ENCODE measurements around the gene FOXD4. TPM values are rescaled to one million over a fixed set of nuclear protein-coding genes. Genes with fewer than 3 reads are reported as not detected.
"Not testable (repeated sequence)": the region's sequence is repeated elsewhere in the genome, so short reads cannot be mapped to it uniquely, and the experiment has no call there.

The FOXD4 gene
- total RNA-seq, 4 donors from 2014 or later, result 0.40 to 0.89 (median 0.54) TPM; not detected in 1

DNA sequence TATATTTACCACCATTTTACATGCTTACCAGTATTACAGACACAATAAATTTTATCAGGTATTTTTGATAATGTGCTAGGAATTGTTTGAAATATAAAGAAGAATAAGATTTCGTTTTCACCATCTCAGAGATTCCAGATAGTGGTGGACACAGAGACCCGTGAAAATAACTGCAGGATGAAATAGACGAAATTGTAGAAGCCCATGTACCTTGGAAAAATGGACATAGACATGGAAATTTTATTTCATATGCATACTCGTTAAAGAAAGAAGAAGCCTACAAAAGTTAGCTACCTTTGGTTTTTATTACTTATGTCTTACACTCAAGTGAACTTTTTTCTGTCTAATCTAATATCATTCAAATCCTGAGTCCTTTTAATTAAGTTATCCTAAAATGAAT is 7.5 kb downstream of the FOXD4 start:
- 32 to 38% methylated on average over 4 of the region's 4 CpGs for WGBS, 2 donors
- H3K27me3 ChIP-seq; DNase-seq; H3K36me3 ChIP-seq; H3K4me3 ChIP-seq (replicated peaks in 1 of 3); intact Hi-C loops (cut with DNase I); H3K9me3 ChIP-seq; H3K27ac ChIP-seq: not testable (repeated sequence)
- H3K4me1 ChIP-seq, result peaks cover 8 to 17% of the 10 kb centered on the region in 2 donors

DNA sequence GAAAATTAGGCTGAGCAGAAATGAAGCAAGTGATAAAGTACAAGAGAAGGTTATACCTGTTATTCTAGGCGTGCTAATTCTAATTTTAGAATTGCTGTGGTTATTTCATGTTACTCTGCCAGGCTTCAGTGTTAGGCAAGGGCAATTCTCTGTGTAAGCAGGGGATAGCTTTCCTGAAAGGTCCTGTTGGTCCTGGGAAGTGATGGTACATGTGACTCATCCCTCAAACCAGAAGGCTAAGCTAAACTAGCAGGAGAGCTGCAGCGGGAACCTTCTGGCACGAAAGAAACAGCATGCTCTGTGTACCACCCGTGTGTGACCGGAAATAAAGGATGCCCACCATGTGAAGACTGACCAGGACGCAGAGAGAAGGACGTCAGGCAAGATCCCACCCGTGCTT is 8.7 kb downstream of the FOXD4 start:
- H3K36me3 ChIP-seq; DNase-seq; intact Hi-C loops (cut with DNase I); H3K27me3 ChIP-seq; H3K9me3 ChIP-seq; H3K4me3 ChIP-seq (replicated peaks in 1 of 3); H3K27ac ChIP-seq: not testable (repeated sequence)
- peaks cover 7 to 12% of the 10 kb centered on the region in 2 donors for H3K4me1 ChIP-seq
- WGBS, 2 donors, result 20 to 27% methylated on average over 6 to 7 of the region's 8 CpGs

DNA sequence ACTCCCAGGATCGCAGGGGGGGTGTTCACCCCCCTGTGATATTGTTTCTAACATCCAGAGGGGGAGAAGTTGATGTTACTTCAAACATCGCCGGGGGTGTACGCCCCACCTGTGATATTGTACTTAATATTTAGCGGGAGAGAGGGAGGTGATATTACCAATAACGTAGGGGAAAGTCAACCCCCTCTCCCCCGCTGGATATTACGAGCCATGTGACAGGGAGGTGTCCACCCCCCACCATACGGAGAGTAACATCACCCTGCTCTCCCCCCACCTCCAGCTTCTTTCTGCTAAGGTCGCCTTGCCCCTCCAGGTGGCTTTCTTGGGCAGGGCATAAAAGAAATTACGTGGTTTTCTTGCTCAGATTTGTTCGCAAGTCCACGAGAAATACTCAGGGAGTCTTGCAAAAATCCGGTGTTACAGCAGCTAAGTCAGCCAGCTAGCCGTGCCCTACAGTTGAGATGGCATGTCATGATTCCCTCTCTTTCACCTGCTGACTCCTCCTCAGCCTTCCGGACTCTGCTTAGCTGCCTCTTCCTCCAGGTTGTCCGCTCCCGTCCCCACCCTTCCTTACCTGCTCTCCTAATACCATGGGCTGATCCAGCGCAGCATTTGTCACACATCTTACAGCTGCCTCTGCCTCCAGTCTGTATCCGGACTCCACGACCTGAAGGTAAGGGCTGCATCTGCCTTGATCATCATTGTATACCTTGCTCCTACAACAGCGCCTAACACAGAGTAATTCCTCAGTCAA is 9.3 kb downstream of the FOXD4 start:
- H3K4me1 ChIP-seq; H3K9me3 ChIP-seq; H3K27me3 ChIP-seq; DNase-seq; intact Hi-C loops (cut with DNase I); H3K4me3 ChIP-seq (replicated peaks in 1 of 3); H3K27ac ChIP-seq; H3K36me3 ChIP-seq: not testable (repeated sequence)
- WGBS, 2 donors, result 21 to 23% methylated on average over 22 of the region's 22 CpGs

DNA sequence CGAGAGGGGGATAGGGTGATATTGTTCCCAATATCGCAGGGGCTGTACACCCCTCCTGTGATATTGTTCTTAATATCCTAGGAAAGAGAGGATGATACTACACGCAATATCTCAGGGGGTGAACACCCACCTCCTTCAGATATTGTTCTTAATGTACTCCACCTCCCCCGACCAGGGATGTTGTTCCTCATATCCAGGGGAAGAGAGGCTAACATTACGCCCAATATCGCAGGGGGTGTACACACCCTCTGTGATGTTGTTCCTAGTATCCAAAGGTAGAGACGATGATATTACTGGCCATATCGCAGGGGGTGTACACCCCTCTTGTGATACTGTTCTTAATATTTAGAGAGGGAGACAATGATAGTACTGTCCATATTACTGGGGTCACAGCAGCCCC is 12.2 kb downstream of the FOXD4 start:
- DNase-seq; H3K9me3 ChIP-seq; H3K27ac ChIP-seq; intact Hi-C loops (cut with DNase I); H3K4me1 ChIP-seq; H3K36me3 ChIP-seq; H3K27me3 ChIP-seq; H3K4me3 ChIP-seq (replicated peaks in 1 of 3): not testable (repeated sequence)
- WGBS, 2 donors, result 89 to 90% methylated on average over 8 of the region's 8 CpGs

DNA sequence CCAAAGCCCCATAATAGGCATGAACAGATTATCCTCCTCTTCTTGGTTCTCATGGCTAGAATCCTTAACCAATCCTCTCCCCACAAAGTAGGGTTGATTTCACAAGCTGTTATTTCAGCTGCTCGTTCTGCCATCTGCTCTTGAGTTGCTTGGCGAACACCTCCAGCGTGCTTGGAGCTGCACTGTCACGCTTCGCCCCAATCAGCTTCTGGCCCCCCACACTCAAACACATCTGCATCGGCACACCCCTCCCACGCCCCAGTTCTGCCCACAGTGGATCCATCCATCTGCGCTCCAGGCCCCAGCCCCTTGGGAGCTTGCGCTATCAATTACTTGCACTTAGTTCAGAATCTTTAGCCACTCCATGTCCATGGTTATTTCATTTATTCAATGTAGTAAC is 17.8 kb downstream of the FOXD4 start:
- H3K27ac ChIP-seq; intact Hi-C loops (cut with DNase I): not testable (repeated sequence)
- 47 to 48% methylated on average over 9 of the region's 9 CpGs for WGBS, 2 donors

DNA sequence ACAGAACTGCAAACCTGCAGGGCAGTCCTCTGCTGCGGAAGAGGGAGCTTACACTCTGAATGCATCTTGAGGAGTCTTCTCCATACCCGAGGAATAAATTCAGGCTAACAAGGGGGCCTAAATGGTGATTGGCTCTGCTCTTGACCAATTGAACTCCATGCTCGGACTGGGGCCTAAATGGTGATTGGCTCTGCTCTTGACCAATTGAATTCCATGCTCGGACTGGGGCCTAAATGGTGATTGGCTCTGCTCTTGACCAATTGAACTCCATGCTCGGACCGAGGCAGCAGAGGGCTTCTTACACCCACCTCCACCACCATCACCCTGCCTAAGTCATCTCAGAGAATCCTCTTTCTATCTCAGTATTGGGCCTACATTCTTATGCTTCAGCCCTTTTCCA is 18.4 kb downstream of the FOXD4 start:
- intact Hi-C loops (cut with DNase I), result not testable (repeated sequence)
- WGBS, 2 donors, result 85% methylated on average over 6 of the region's 6 CpGs

More for the DNA sequence above, 17.8 kb downstream of the FOXD4 start:
- not testable (repeated sequence) for H3K4me3 ChIP-seq (replicated peaks in 1 of 3); H3K36me3 ChIP-seq; H3K27me3 ChIP-seq; H3K4me1 ChIP-seq; H3K9me3 ChIP-seq; DNase-seq

DNA sequence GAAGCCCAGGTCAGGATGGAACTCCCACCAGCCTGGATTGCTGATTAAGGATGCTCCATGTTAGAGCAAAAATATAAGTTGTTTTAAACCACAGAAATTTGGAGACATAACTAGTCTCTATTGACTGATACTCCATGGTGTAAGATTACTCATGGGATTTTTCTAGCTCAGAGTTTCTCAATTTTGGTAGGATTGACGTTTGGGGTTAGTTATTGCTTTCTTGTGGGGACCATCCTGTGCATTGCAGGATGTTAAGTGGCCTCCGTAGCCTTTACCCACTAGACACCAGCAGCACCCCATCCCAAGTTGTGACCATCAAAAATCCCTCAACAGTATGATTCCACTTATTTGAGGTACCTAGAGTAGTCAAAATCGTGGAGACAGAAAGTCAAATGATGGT is 19.4 kb downstream of the FOXD4 start:
- H3K27me3 ChIP-seq; DNase-seq; H3K36me3 ChIP-seq; H3K9me3 ChIP-seq; intact Hi-C loops (cut with DNase I); H3K27ac ChIP-seq; H3K4me3 ChIP-seq (replicated peaks in 1 of 3); H3K4me1 ChIP-seq: not testable (repeated sequence)
- 69 to 87% methylated on average over 3 of the region's 3 CpGs for WGBS, 2 donors

More for the DNA sequence above, 18.4 kb downstream of the FOXD4 start:
- H3K4me3 ChIP-seq (replicated peaks in 1 of 3); H3K36me3 ChIP-seq; H3K9me3 ChIP-seq; H3K4me1 ChIP-seq; H3K27ac ChIP-seq; DNase-seq; H3K27me3 ChIP-seq: not testable (repeated sequence)

DNA sequence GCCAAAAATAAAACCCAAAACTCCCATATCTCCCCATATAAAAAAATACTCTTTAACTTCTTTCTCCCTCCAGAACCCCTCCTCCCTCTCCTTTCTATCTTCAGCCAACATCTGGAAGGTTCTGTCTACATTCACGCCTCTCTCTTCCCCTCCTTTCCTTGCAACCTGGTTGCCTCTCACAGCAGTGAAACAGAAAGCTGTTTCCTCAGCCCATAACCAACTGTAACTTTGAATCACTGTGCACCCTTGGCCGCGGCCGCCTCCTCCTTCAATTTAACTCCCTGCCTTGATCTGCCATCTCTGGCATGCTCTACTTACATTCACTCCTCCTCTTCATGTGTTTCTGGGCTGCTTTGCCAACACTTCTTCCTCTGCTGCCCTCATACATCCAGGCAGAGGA is 23.2 kb downstream of the FOXD4 start:
- H3K27ac ChIP-seq; H3K27me3 ChIP-seq; H3K4me1 ChIP-seq; H3K9me3 ChIP-seq; H3K4me3 ChIP-seq (replicated peaks in 1 of 3); H3K36me3 ChIP-seq; intact Hi-C loops (cut with DNase I); DNase-seq: not testable (repeated sequence)
- WGBS, 2 donors, result 79% methylated on average over 4 of the region's 4 CpGs; no CpG with 5 or more reads in 1 of the 2 donors

DNA sequence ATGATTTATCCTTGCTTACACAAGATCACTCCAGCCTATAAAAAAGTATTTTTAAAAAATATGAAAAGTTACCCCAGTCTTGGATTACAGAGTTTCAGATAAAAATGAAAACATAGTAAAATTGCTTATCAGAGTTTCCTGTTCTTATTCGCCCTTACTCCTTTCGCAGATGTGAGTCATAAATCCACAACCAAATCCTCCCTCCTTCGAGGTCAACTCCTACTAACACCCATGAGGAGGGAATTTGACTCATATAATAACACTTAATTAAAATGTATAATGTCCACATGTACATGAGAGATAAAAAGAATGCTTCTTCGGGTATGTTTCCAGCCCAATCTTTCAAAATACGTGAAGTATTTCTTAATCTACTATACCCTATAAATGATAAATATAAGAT is 23.9 kb downstream of the FOXD4 start:
- H3K27ac ChIP-seq; intact Hi-C loops (cut with DNase I); H3K4me1 ChIP-seq; H3K9me3 ChIP-seq; DNase-seq; H3K4me3 ChIP-seq (replicated peaks in 1 of 3); H3K27me3 ChIP-seq; H3K36me3 ChIP-seq: not testable (repeated sequence)
- WGBS, 2 donors, result 79 to 81% methylated on average over 3 to 5 of the region's 5 CpGs

DNA sequence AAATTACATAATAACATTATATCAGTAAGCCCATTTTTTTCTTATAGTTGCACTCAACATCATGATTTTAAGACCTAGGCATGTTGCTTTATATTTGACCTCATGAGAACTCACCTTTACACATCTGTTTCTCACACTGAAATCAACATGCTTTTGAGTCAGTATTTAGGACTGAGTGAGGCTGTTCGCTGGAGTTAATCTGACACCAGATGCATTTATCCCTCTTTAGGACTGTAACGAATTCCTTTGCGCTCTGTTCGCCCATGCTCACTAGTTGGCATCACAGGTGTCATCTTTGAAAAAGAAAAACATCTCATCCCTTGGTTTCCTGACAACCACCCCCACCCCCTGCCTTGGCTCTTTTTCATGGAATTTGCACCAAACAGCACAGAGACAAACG is 24.3 kb downstream of the FOXD4 start:
- H3K36me3 ChIP-seq; H3K4me1 ChIP-seq; intact Hi-C loops (cut with DNase I); DNase-seq; H3K27ac ChIP-seq; H3K27me3 ChIP-seq; H3K4me3 ChIP-seq (replicated peaks in 1 of 3); H3K9me3 ChIP-seq: not testable (repeated sequence)
- WGBS, 2 donors, result 81 to 92% methylated on average over 4 of the region's 5 CpGs

DNA sequence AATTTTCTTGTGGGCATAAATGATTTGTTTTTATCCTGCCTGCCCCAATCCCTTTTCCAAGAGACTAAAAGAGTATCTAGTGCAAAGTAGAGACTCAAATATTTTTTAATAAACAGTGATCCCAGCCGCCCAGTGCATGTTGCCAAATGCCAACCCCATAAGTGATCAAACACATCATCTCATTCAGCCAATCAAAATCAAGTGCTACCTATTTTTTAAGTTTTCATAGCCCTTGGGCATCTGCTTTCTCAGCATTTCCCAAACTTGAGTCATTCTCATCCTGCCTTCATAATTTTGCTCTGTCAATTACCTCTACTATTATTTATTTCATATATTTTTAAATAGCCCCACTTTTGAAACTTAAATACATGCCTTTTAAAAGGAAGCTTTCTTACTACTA is 27.4 kb downstream of the FOXD4 start:
- DNase-seq, result not testable (repeated sequence)

More for the DNA sequence above, 27.4 kb downstream of the FOXD4 start:
- H3K36me3 ChIP-seq; H3K4me1 ChIP-seq; H3K27me3 ChIP-seq; H3K27ac ChIP-seq; H3K9me3 ChIP-seq; intact Hi-C loops (cut with DNase I); H3K4me3 ChIP-seq (replicated peaks in 1 of 3): not testable (repeated sequence)
- WGBS, 2 donors, result 72 to 76% methylated on average over 1 of the region's 1 CpG
